ENCODE measurements around the gene PTPN18. TPM values are rescaled to one million over a fixed set of nuclear protein-coding genes. Genes with fewer than 3 reads are reported as not detected.

The PTPN18 gene
- total RNA-seq, 4 donors from 2014 or later, result 39.8 to 72.6 (median 54.8) TPM

Small RNAs within 50 kb of the gene (small RNA-seq; reads per million reads assigned to genes)
- not detected for gene AC132479.1

Other genes starting within 250 kb of the PTPN18 start
- not detected for gene POTEF, start 226.8 kb upstream of the PTPN18 start, total RNA-seq
- gene CCDC74B, start 210.9 kb upstream of the PTPN18 start, total RNA-seq, result 10 to 100 TPM in 3 of 4 donors, 1 to 10 TPM in 1; 7.2 to 32.6 (median 23.3) TPM
- 10 to 100 TPM; 35.2 to 72.6 (median 50.5) TPM for gene SMPD4, start 174.5 kb upstream of the PTPN18 start, total RNA-seq
- 100 to 1,000 TPM; 108 to 190 (median 153) TPM for gene MZT2B, start 173.8 kb upstream of the PTPN18 start, total RNA-seq
- not detected for gene TUBA3E, start 157.6 kb upstream of the PTPN18 start, total RNA-seq
- 100 to 1,000 TPM in 1 of 4 donors, 10 to 100 TPM in 3; 72.6 to 207 (median 93.3) TPM for gene IMP4, start 13.2 kb upstream of the PTPN18 start, total RNA-seq
- not detected for gene POTEI, start 153.3 kb downstream of the PTPN18 start, total RNA-seq
- gene CFC1B, start 165.2 kb downstream of the PTPN18 start, total RNA-seq, result not detected
- not detected for gene CFC1, start 243.5 kb downstream of the PTPN18 start, total RNA-seq